ENCODE results near the gene ANKS6.

The ANKS6 gene

GRCh38 chr9:98760231-98760630 lies 36.1 kb downstream of the ANKS6 start:
- no peak for TF ChIP-seq ZNF274 (IDR thresholded peaks at IDR 0.05; ENCODE audit: low read depth, low read length)
- no peak overlapping the region for H3K4me3 ChIP-seq (ENCODE audit: low read length)

- TF ChIP-seq ZNF274 (IDR thresholded peaks at IDR 0.05; ENCODE audit: low read depth, low read length), result no peak
- H3K4me3 ChIP-seq (ENCODE audit: low read length), result no peak overlapping the region
Observed at GRCh38 chr9:98755006-98755618, 41.2 kb downstream of the ANKS6 start.

- TF ChIP-seq ZNF274 (IDR thresholded peaks at IDR 0.05; ENCODE audit: low read depth, low read length), result no peak
- no peak overlapping the region for H3K4me3 ChIP-seq (ENCODE audit: low read length)
Observed at GRCh38 chr9:98751210-98751609, 45.1 kb downstream of the ANKS6 start.

DNA sequence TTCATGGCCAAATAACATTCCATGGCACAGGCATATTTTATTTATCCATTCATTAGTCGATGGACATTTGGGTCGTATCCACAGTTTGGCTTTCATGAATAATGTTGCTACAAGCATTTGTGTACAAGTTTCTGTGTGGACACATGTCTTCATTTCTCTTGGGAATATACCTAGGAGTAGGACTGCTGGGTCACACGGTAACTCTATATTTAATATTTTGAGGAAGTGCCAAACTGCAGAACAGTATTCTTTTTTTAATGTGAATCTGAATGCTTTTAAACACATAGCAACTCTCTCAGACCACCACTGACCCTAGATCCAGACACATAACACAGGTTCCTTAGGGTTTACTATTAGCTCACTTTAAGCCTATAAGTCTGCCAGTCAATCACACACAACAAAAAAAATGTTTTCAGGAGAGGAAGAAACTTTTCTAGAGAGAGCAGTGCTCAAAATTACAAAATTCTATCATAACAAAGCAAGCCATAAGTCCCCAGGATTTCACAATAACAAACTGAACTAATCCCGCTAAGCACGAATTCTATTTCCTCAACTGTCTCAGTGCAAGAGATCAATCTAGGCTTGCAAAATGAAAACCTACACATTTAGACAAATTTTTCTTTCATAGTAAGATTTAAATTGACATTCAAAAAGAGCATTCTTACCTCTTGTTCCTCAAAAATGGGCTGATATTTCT lies 45.8 kb downstream of the ANKS6 start:
- TF ChIP-seq ZNF274 (IDR thresholded peaks at IDR 0.05; ENCODE audit: low read depth, low read length), result no peak
- H3K4me3 ChIP-seq (ENCODE audit: low read length), result no peak overlapping the region

- H3K4me3 ChIP-seq (ENCODE audit: low read length), result no peak overlapping the region
- no peak for TF ChIP-seq ZNF274 (IDR thresholded peaks at IDR 0.05; ENCODE audit: low read depth, low read length)
Observed at GRCh38 chr9:98747476-98747875, 48.9 kb downstream of the ANKS6 start.

- H3K4me3 ChIP-seq (ENCODE audit: low read length), result no peak overlapping the region
- no peak for TF ChIP-seq ZNF274 (IDR thresholded peaks at IDR 0.05; ENCODE audit: low read depth, low read length)
Observed at GRCh38 chr9:98745470-98745869, 50.9 kb downstream of the ANKS6 start.

GRCh38 chr9:98743818-98744611 lies 52.3 kb downstream of the ANKS6 start:
- no peak for TF ChIP-seq ZNF274 (IDR thresholded peaks at IDR 0.05; ENCODE audit: low read depth, low read length)
- no peak overlapping the region for H3K4me3 ChIP-seq (ENCODE audit: low read length)

DNA sequence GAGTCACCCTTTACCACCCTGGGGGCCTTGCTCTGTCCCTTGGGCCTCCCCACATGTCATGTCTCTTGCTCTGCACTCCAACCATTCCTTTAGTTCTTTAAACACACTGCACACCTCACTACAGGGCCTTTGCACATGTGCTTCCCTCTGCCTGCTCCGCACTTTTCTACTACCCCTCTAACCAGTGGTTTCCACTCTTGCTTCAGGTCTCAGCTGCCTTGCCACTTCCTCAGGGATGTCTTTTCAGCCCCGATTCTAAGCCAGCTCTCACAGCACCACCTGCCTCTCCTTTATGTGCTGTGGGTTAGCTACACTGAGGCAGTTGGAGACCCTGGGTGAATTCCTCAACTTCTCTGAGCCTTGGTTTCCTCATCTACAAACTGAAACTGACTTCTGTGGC lies 53.0 kb downstream of the ANKS6 start:
- no peak overlapping the region for H3K4me3 ChIP-seq (ENCODE audit: low read length)
- no peak for TF ChIP-seq ZNF274 (IDR thresholded peaks at IDR 0.05; ENCODE audit: low read depth, low read length)

DNA sequence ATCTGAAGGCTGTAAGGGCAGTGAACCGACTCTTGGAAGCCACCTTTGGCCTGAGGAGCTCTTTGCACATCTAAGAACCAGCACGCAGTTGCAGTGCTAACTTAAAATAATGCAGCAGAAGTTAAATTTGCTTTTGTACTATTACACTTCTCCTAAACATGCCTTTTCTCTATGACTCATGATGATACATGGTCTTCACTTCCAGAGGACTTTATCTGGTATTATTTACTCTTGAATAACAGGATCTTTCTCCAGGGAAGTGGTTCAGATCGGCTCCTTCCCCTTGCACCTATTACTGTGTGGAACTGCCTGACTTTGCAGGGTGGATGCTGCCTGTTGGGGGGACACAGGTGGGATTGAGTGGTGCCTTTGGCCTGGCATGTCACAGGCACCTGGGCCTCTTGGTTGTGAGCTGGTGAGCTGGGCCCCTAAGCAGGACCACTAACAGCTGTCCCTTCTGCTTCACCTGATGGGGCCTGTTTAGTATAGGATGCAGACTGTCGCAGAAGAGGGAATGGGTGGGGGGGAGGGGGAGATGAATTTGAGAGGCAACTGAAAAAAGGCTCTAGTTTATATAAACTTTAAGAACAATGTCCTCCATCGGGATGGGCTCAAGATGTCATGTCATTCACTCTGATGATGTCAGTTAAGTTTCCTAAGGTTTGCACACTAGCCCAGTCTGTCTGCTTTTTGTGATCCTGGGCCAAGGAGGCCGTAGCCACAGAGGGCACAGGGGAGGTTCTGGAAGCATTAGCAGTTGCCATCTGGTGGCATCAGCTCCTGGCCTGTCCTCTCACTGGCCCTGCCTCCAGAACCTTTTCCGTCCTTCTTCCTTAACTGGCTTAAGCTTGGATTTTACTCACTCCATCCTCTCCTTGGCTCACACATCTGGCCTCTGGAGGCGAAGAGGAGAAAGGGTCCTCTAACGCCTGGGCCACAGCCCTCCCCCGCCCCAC lies 53.8 kb downstream of the ANKS6 start:
- TF ChIP-seq ZNF274 (IDR thresholded peaks at IDR 0.05; ENCODE audit: low read depth, low read length), result no peak
- H3K4me3 ChIP-seq (ENCODE audit: low read length), result no peak overlapping the region

- no peak for TF ChIP-seq ZNF274 (IDR thresholded peaks at IDR 0.05; ENCODE audit: low read depth, low read length)
- H3K4me3 ChIP-seq (ENCODE audit: low read length), result no peak overlapping the region
Observed at GRCh38 chr9:98740226-98740881, 56.0 kb downstream of the ANKS6 start.

DNA sequence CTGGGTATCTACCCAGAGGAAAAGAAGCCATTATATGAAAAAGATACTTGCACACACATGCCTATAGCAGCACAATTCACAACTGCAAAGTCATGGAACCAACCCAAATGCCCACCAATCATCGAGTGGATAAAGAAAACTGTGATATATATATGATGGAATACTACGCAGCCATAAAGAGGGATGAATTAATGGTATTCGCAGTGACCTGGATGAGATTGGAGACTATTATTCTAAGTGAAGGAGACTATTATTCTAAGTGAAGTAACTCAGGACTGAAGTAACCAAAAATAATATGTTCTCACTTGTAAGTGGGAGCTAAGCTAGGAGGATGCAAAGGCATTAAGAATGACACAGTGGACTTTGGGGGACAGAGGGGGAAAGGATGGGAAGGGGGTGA lies 57.6 kb downstream of the ANKS6 start:
- TF ChIP-seq ZNF274 (IDR thresholded peaks at IDR 0.05; ENCODE audit: low read depth, low read length), result no peak
- no peak overlapping the region for H3K4me3 ChIP-seq (ENCODE audit: low read length)

DNA sequence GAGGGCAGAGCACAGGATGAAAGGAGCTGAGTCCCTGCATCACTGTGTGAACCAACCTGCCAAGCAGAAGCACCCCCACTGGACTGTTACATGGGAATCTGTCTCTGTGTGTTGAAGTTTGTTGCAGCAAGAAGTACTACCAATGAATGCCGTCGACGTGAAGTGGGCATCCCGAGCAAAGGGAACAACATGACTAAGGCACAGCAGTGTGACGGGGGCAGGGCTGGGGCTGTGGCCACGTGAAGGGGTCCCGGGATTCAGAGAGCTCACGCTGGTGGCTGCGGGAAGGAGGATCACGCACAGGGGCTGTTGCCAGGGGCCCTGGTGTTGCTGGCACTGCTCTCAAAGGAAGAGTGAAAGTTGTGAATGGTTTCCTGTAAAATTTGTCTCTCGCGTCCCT lies 60.1 kb downstream of the ANKS6 start:
- TF ChIP-seq ZNF274 (IDR thresholded peaks at IDR 0.05; ENCODE audit: low read depth, low read length), result no peak
- no peak overlapping the region for H3K4me3 ChIP-seq (ENCODE audit: low read length)

DNA sequence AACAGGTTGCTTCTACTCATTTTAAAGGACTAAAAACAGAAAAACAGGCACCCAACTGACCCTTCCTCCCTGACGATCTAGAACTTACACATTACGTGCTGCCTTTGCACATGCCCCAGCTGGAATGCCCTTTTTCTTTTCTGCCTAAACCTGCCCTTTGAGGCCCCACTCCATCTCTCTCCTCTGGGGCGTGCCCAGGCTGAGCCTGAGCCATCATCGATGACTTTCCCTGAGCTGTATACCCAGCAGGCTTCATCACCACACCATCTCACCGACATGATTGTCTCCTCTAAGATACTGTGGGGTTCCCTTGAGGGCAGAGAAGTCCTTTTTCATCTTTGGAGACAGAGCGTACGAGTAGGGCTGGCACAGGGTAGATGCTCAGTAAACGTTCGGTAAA lies 63.6 kb downstream of the ANKS6 start:
- no peak for TF ChIP-seq ZNF274 (IDR thresholded peaks at IDR 0.05; ENCODE audit: low read depth, low read length)
- no peak overlapping the region for H3K4me3 ChIP-seq (ENCODE audit: low read length)

Measured in GM08714 (cell line).